HepG2 (cell line): ENCODE results near the gene UBTF. TPM values are rescaled to one million over a fixed set of nuclear protein-coding genes. Genes with fewer than 3 reads are reported as not detected.

Experiments used
- CCDC6 ChIP-seq: sonication (generic); formaldehyde crosslinking; IDR thresholded peaks from 2 replicates; pipeline ENCODE4 v1.8.1; 2022; ENCODE audit warnings: mild to moderate bottlenecking, missing genetic modification reagents, moderate library complexity
- FOXA3 ChIP-seq: IDR thresholded peaks from 2 replicates; pipeline ENCODE4 v1.6.1; 2016; ENCODE audit warnings: missing genetic modification reagents, missing compliant biosample characterization
- FOXC1 ChIP-seq: sonication (generic); formaldehyde crosslinking; IDR thresholded peaks from 2 replicates; pipeline ENCODE4 v1.8.0; 2022; ENCODE audit warnings: mild to moderate bottlenecking, missing genetic modification reagents, borderline replicate concordance
- GATAD2A ChIP-seq: IDR thresholded peaks from 2 replicates; pipeline ENCODE4 v1.6.1; 2016
- MIXL1 ChIP-seq: IDR thresholded peaks from 2 replicates; pipeline ENCODE4 v1.6.1; 2016
- NFKB2 ChIP-seq: sonication (generic); formaldehyde crosslinking; IDR thresholded peaks from 2 replicates; pipeline ENCODE4 v1.4.0; 2020; ENCODE audit warnings: missing genetic modification reagents, borderline replicate concordance
- NR2F6 ChIP-seq, 2 experiments: IDR thresholded peaks; 2 replicates each; pipeline ENCODE4 v1.6.1; 2016; ENCODE audit warnings: antibody characterized with exemption in 1 of 2, mild to moderate bottlenecking in 1 of 2
- PHF8 ChIP-seq: sonication (generic); formaldehyde crosslinking; IDR thresholded peaks from 2 replicates; pipeline ENCODE4 v1.5.0; 2020; ENCODE audit warnings: missing genetic modification reagents
- SAFB2 ChIP-seq: sonication (generic); formaldehyde crosslinking; IDR thresholded peaks from 2 replicates; pipeline ENCODE4 v1.5.1; 2020; ENCODE audit warnings: missing genetic modification reagents, low read depth, mild to moderate bottlenecking, borderline replicate concordance
- TARDBP ChIP-seq: sonication (generic); formaldehyde crosslinking; IDR thresholded peaks from 2 replicates; pipeline ENCODE4 v1.8.0; 2022; ENCODE audit warnings: mild to moderate bottlenecking, missing genetic modification reagents
- XBP1 ChIP-seq: sonication (generic); formaldehyde crosslinking; IDR thresholded peaks from 2 replicates; pipeline ENCODE4 v1.5.0; 2020; ENCODE audit warnings: missing genetic modification reagents
- ZNF292 ChIP-seq: sonication (generic); formaldehyde crosslinking; IDR thresholded peaks from 2 replicates; pipeline ENCODE4 v1.8.1; 2022; ENCODE audit warnings: mild to moderate bottlenecking, low read depth, missing genetic modification reagents, borderline replicate concordance
- ZNF335 ChIP-seq: sonication (generic); formaldehyde crosslinking; IDR thresholded peaks from 2 replicates; pipeline ENCODE4 v1.4.0; 2020; ENCODE audit warnings: missing genetic modification reagents
- ZNF33B ChIP-seq: sonication (generic); formaldehyde crosslinking; IDR thresholded peaks from 2 replicates; pipeline ENCODE4 v1.5.1; 2020; ENCODE audit warnings: mild to moderate bottlenecking, missing genetic modification reagents
- ZNF431 ChIP-seq: sonication (generic); formaldehyde crosslinking; IDR thresholded peaks from 2 replicates; pipeline ENCODE4 v1.9.0; 2022; ENCODE audit warnings: missing genetic modification reagents, low read depth, mild to moderate bottlenecking, borderline replicate concordance
- ZNF572 ChIP-seq: sonication (generic); formaldehyde crosslinking; IDR thresholded peaks from 2 replicates; pipeline ENCODE4 v1.5.1; 2020; ENCODE audit warnings: mild to moderate bottlenecking, missing genetic modification reagents
- ZNF619 ChIP-seq: sonication (generic); formaldehyde crosslinking; IDR thresholded peaks from 2 replicates; pipeline ENCODE4 v1.4.0; 2020; ENCODE audit warnings: mild to moderate bottlenecking, missing genetic modification reagents
- ZNF713 ChIP-seq: sonication (generic); formaldehyde crosslinking; IDR thresholded peaks from 2 replicates; pipeline ENCODE4 v1.4.0; 2020; ENCODE audit warnings: mild to moderate bottlenecking, missing genetic modification reagents
- ZSCAN20 ChIP-seq: sonication (generic); formaldehyde crosslinking; IDR thresholded peaks from 2 replicates; pipeline ENCODE4 v1.4.0; 2020; ENCODE audit warnings: missing genetic modification reagents, mild to moderate bottlenecking, borderline replicate concordance
- ZSCAN25 ChIP-seq: sonication (generic); formaldehyde crosslinking; IDR thresholded peaks from 2 replicates; pipeline ENCODE4 v1.8.0; 2022; ENCODE audit warnings: mild to moderate bottlenecking, missing genetic modification reagents
- polyA plus RNA-seq, 8 experiments: library from polyadenylated mRNA; depleted of rRNA in 3 of 8; stranded (reverse) in 7 of 8; unstranded in 1 of 8; fragments of >200 nt; fragmentation: Illumina TruSeq in 4 of 8; extraction: Trizol in 4 of 8; gene quantifications; 2 replicates each; pipeline versions ENCODE4 v1.2.1 to v1.2.3, GENCODE V29; 2011 to 2016; ENCODE audit warnings: low read depth in 4 of 8, missing spikeins in 1 of 8, mixed read lengths in 1 of 8; ENCODE audit not compliant: insufficient read depth in 1 of 8
- total RNA-seq, 5 experiments: library from RNA; depleted of rRNA; stranded (reverse); fragments of >200 nt; fragmentation: Illumina TruSeq; extraction: Trizol; gene quantifications; 2 replicates each; pipeline ENCODE4 v1.2.3, GENCODE V29; 2016; ENCODE audit warnings: low read depth in 1 of 5
- TF ChIP-seq, protein P1 (sequence below): sonication (generic); formaldehyde crosslinking; IDR thresholded peaks from 2 replicates; pipeline ENCODE4 v1.8.0; 2022; ENCODE audit warnings: mild to moderate bottlenecking, missing genetic modification reagents
- TF ChIP-seq, protein P2 (sequence below): fragments of 450-650 bp; IDR thresholded peaks from 2 replicates; pipeline ENCODE4 v1.6.1; 2017
- TF ChIP-seq, protein P3 (sequence below): sonication (generic); formaldehyde crosslinking; IDR thresholded peaks from 2 replicates; pipeline ENCODE4 v1.4.0; 2020; ENCODE audit warnings: missing genetic modification reagents, mild to moderate bottlenecking, borderline replicate concordance

The UBTF gene
- total and polyA plus RNA-seq, 2 of the 13 experiments (the other 11 are each of a cell fraction or from before 2014, with no cell fraction given): 15.2 to 60.9 TPM

DNA sequence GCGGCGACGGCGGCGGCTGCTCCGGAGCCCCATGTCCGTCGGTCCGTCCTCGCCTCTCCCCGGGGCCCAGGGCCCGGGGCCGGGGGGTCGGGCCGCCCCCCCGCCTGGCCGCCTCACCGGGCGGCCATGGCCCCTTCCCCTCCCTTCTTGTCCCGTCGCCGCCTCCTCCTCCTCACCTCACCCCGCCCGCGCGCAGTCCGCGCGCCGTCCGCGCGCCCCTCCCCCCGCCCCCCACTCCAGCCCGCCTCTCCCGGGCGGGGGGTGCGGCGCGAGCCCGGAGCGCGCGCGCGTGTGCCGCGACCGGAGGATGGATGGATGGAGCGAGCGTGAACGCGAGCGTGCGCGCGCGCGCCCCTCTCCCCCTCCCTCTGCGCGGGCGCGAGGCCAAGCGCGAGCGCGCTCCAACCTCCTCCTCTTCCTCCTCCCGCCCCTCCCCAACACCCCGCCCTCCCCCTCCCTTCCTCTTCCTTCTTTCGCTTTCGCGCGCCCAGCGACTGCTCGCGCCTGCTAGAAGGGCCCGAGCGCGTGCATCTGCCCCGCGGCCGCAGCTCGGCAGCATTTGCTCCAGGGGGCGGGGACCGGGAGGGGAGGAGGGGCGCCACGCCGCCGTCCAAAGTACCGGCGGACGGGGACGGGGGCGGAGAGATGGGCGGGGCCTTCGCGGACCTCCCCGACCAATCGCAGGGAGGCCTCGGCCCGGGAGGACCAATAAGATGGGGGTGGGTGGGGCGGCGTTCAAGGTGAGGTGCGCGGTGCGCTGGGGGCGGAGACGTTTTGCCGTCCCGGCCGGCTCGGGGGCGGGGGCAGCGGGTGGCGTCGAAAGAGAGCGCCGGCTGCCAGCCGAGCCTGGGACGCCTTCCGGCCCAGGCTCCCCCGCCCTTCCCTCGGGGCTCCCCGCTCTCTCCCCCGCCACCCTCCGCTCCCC, 19.7 kb downstream of the UBTF start, which contains the start of gene ATXN7L3 (continued):
- TF ChIP-seq SAFB2 (no peak; the same call in 1 of the 2 replicates), FOXA3 (CRISPR knock-in tag) (no peak; the same call in 1 of the 2 replicates), ZSCAN20 (CRISPR knock-in tag) (no peak), NFKB2 (CRISPR knock-in tag) (no peak), ZNF292 (CRISPR knock-in tag) (no peak), ZSCAN25 (CRISPR knock-in tag) (no peak; the same call in 1 of the 2 replicates), FOXC1 (no peak), GATAD2A (CRISPR knock-in tag) (no peak), MIXL1 (CRISPR knock-in tag) (no peak), ZNF431 (CRISPR knock-in tag) (no peak), ZNF335 (CRISPR knock-in tag) (no peak), CCDC6 (CRISPR knock-in tag) (no peak), XBP1 (CRISPR knock-in tag) (no peak), ZNF713 (CRISPR knock-in tag) (no peak), ZNF619 (CRISPR knock-in tag) (no peak), ZNF572 (CRISPR knock-in tag) (no peak), PHF8 (CRISPR knock-in tag) (peak; percentile 22), NR2F6 (IDR thresholded peaks at IDR 0.05) (no peak), NR2F6 (CRISPR knock-in tag; IDR thresholded peaks at IDR 0.05) (no peak), ZNF33B (no peak), TARDBP (CRISPR knock-in tag) (peak; percentile 57; the same call in 1 of the 2 replicates)
- TF ChIP-seq, protein P1, sequence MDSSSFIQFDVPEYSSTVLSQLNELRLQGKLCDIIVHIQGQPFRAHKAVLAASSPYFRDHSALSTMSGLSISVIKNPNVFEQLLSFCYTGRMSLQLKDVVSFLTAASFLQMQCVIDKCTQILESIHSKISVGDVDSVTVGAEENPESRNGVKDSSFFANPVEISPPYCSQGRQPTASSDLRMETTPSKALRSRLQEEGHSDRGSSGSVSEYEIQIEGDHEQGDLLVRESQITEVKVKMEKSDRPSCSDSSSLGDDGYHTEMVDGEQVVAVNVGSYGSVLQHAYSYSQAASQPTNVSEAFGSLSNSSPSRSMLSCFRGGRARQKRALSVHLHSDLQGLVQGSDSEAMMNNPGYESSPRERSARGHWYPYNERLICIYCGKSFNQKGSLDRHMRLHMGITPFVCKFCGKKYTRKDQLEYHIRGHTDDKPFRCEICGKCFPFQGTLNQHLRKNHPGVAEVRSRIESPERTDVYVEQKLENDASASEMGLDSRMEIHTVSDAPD (CRISPR knock-in tag): no peak
- TF ChIP-seq, protein P2, sequence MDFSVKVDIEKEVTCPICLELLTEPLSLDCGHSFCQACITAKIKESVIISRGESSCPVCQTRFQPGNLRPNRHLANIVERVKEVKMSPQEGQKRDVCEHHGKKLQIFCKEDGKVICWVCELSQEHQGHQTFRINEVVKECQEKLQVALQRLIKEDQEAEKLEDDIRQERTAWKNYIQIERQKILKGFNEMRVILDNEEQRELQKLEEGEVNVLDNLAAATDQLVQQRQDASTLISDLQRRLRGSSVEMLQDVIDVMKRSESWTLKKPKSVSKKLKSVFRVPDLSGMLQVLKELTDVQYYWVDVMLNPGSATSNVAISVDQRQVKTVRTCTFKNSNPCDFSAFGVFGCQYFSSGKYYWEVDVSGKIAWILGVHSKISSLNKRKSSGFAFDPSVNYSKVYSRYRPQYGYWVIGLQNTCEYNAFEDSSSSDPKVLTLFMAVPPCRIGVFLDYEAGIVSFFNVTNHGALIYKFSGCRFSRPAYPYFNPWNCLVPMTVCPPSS: no peak
- TF ChIP-seq, protein P3, sequence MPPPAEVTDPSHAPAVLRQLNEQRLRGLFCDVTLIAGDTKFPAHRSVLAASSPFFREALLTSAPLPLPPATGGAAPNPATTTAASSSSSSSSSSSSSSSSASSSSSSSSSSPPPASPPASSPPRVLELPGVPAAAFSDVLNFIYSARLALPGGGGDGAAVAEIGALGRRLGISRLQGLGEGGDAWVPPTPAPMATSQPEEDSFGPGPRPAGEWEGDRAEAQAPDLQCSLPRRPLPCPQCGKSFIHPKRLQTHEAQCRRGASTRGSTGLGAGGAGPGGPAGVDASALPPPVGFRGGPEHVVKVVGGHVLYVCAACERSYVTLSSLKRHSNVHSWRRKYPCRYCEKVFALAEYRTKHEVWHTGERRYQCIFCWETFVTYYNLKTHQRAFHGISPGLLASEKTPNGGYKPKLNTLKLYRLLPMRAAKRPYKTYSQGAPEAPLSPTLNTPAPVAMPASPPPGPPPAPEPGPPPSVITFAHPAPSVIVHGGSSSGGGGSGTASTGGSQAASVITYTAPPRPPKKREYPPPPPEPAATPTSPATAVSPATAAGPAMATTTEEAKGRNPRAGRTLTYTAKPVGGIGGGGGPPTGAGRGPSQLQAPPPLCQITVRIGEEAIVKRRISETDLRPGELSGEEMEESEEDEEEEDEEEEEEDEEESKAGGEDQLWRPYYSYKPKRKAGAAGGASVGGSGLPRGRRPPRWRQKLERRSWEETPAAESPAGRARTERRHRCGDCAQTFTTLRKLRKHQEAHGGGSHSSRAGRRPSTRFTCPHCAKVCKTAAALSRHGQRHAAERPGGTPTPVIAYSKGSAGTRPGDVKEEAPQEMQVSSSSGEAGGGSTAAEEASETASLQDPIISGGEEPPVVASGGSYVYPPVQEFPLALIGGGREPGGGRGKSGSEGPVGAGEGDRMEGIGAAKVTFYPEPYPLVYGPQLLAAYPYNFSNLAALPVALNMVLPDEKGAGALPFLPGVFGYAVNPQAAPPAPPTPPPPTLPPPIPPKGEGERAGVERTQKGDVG (CRISPR knock-in tag): no peak
